SH-SY5Y (cell line): ENCODE data around the gene IL3.

ENCODE experiments used
- GATA2 ChIP-seq: IDR thresholded peaks from 2 replicates; pipeline ENCODE4 v1.6.1; 2011; ENCODE audit warnings: mild to moderate bottlenecking, low read depth, low read length
- GATA3 ChIP-seq: IDR thresholded peaks from 2 replicates; pipeline ENCODE4 v1.6.1; 2011; ENCODE audit warnings: low read depth, mild to moderate bottlenecking, low read length, moderate library complexity

DNA sequence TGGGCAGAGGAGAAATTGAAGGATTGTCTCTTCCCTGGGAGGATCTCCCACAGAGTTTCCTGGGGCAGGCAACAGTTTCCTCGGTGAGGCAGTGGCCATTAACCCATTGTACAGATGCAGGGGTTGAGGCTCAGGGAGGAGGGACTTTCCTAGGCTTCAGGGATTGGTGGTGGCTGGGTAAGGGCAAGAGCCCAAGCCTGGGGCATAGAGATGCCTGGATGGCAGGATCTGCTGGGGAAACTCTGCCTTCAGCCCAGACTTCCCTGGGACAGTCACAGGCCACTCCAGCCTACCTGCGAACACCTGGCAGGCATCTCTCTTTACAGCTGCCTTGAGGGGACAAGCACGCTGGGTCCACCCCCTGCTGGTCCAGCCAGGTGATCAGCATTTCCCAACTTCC is 9.5 kb downstream of the IL3 start:
- no peak for TF ChIP-seq GATA2
- no peak for TF ChIP-seq GATA3
